Measurements from ENCODE around the gene MAST4.

Gene MAST4

DNA sequence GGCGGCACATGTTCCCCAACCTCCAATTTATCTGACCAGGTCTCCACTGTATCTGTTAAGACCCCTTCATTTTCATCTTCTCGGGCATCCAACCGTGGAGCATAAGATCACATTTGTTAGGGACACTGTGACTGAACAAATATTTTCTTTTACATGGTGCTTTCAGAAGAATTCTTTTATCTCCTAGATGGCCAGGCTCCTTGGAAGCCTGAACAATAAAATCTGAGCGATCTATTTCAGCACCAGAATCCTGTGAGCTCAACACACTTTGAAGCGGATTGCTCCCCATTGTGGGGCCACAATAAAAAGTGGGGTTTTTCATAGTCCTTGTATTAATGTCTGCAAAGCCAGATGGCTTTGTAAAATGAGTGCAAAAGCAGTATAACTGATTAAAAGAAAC, 326.7 kb downstream of the MAST4 start:
- DNase-seq = no peak
- TF ChIP-seq, protein P1, sequence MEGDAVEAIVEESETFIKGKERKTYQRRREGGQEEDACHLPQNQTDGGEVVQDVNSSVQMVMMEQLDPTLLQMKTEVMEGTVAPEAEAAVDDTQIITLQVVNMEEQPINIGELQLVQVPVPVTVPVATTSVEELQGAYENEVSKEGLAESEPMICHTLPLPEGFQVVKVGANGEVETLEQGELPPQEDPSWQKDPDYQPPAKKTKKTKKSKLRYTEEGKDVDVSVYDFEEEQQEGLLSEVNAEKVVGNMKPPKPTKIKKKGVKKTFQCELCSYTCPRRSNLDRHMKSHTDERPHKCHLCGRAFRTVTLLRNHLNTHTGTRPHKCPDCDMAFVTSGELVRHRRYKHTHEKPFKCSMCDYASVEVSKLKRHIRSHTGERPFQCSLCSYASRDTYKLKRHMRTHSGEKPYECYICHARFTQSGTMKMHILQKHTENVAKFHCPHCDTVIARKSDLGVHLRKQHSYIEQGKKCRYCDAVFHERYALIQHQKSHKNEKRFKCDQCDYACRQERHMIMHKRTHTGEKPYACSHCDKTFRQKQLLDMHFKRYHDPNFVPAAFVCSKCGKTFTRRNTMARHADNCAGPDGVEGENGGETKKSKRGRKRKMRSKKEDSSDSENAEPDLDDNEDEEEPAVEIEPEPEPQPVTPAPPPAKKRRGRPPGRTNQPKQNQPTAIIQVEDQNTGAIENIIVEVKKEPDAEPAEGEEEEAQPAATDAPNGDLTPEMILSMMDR (IDR thresholded peaks at IDR 0.05; ENCODE audit: low read depth, low read length) = no peak
- Histone ChIP-seq H3K4me1 (no peaks in the 10 kb centered on the region), H3K27me3 (no peaks in the 10 kb centered on the region), H3K4me3 (ENCODE audit: low read depth, low read length) (no peak overlapping the region), H3K9me3 (no peaks in the 10 kb centered on the region), H3K36me3 (no peaks in the 10 kb centered on the region)

DNA sequence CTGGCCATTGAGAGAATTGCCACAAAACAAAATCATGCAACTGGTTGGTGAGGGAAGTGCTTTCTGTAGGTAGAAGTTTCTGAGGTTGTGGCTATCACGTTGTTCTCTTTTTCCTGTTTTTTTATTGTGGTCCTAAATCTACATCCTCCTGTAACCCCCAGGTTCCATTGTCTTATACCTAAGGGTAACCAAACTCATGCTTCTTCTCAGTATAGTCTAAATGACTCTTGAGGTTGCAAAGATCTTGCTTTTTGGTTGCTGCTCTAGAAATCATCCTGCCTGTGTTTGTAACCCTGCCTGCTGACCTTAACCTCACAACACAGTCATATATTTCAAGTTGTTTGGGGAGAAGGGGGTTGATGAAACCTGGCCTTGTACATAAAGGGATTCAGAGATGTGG, 327.3 kb downstream of the MAST4 start:
- H3K4me3 ChIP-seq (ENCODE audit: low read depth, low read length) = no peak overlapping the region
- no peaks in the 10 kb centered on the region for H3K27me3 ChIP-seq
- no peaks in the 10 kb centered on the region for H3K36me3 ChIP-seq
- DNase-seq = no peak
- no peaks in the 10 kb centered on the region for H3K9me3 ChIP-seq
- TF ChIP-seq, protein P1 (IDR thresholded peaks at IDR 0.05; ENCODE audit: low read depth, low read length) = no peak
- H3K4me1 ChIP-seq = no peaks in the 10 kb centered on the region

DNA sequence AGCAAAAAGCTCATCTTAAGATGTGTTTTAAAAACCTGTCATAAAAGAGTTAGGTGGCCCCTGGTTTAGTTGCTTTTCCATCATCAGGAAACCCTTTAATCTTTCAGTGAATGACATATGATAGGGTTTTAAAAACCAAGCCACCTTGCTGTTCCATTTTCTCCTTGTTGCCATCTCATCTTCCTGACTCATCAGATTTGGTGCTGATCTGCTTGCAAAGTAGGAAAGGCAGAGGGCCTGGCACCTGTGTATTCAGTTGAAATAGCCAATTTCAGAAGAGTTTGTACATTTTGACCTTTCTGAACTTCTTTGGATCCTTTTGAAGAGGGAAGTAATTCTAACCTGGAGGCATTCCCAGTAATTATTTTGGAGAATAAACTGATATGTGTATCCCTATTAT, 327.7 kb downstream of the MAST4 start:
- no peaks in the 10 kb centered on the region for H3K4me1 ChIP-seq
- no peak overlapping the region for H3K4me3 ChIP-seq (ENCODE audit: low read depth, low read length)
- H3K27me3 ChIP-seq = no peaks in the 10 kb centered on the region
- TF ChIP-seq, protein P1 (IDR thresholded peaks at IDR 0.05; ENCODE audit: low read depth, low read length) = no peak
- no peaks in the 10 kb centered on the region for H3K9me3 ChIP-seq
- H3K36me3 ChIP-seq = no peaks in the 10 kb centered on the region
- DNase-seq = no peak

DNA sequence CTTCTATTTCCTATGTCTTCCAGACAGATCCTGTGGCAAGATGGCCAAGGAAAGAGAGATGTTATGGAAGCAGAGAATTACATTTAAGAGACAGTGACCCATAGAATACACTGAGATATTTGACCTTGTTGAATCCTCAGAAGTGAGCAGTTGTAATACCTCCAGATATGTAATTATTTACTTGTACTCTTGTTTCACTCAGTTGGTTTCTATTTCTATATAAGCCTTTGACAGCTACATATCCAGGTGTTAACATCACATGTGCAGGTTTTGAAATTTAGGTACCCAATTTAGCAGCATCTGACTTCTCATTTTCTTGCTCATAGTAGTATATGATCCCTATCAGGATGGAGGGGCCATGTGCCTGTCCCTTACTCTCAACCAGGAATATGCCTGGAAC, 330.9 kb downstream of the MAST4 start:
- H3K9me3 ChIP-seq = no peaks in the 10 kb centered on the region
- DNase-seq = no peak
- TF ChIP-seq, protein P1 (IDR thresholded peaks at IDR 0.05; ENCODE audit: low read depth, low read length) = no peak
- H3K4me1 ChIP-seq = no peaks in the 10 kb centered on the region
- no peaks in the 10 kb centered on the region for H3K27me3 ChIP-seq
- H3K4me3 ChIP-seq (ENCODE audit: low read depth, low read length) = no peak overlapping the region
- no peaks in the 10 kb centered on the region for H3K36me3 ChIP-seq

DNA sequence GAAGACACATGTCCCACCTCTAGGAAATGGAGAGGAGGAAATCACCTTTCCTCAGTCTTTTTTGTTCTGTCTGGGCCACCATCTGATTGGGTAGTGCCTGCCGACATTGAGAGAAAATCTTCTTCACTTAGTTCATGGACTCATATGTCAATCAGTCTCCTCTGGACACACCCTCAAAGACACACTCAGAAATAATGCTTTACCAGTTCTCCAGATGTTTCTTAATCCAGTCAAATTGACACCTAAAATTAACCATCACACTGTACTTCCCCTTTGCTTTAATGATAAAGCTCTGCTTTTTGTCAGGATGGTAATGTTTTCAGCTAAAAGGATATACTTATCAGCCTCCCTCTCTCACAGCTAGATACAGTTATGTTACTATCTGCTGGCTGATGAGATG, 333.1 kb downstream of the MAST4 start:
- Histone ChIP-seq H3K4me3 (ENCODE audit: low read depth, low read length) (no peak overlapping the region), H3K4me1 (no peaks in the 10 kb centered on the region), H3K27me3 (no peaks in the 10 kb centered on the region), H3K36me3 (no peaks in the 10 kb centered on the region), H3K9me3 (no peaks in the 10 kb centered on the region)
- DNase-seq = no peak
- TF ChIP-seq, protein P1 (IDR thresholded peaks at IDR 0.05; ENCODE audit: low read depth, low read length) = no peak

DNA sequence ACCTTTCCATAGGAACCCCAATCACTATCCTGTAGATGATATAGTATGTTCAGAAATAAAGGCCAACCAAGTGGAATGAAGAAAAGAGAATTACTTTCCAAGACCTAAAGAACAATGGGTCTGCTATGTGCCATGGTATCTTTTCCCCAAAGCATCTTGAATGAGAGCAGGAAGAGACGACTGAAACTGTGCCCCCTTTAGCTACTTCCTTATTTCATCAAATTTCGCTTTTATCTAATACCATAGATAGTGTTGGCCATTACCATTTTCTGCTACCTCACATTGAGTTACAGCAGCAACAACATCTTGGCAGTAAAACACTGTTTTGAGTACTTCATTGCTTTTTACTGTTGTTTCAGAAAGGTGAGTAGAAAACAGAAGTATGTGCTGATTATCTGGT, 333.8 kb downstream of the MAST4 start:
- Histone ChIP-seq H3K4me1 (no peaks in the 10 kb centered on the region), H3K9me3 (no peaks in the 10 kb centered on the region), H3K27me3 (no peaks in the 10 kb centered on the region), H3K4me3 (ENCODE audit: low read depth, low read length) (no peak overlapping the region), H3K36me3 (no peaks in the 10 kb centered on the region)
- DNase-seq = no peak
- TF ChIP-seq, protein P1 (IDR thresholded peaks at IDR 0.05; ENCODE audit: low read depth, low read length) = no peak

All from BE2C (cell line).